Ovary (tissue), 9 donors: ENCODE data around the gene MOGAT3. TPM values are rescaled to one million over a fixed set of nuclear protein-coding genes. Genes with fewer than 3 reads are reported as not detected.

Experiments
- DNase-seq, 5 donors: peaks; one replicate each; pipeline ENCODE4 v3.0.0-alpha.2; 2019 to 2020
- H3K27ac ChIP-seq, 2 donors: fragments of 200-600 bp; one replicate each; pipeline versions ENCODE4 v1.5.1 to v1.8.0; 2019 to 2022
- H3K27me3 ChIP-seq: fragments of 200-600 bp; one replicate; pipeline ENCODE4 v1.8.0; 2022
- H3K36me3 ChIP-seq: fragments of 200-600 bp; sonication (generic); one replicate; pipeline ENCODE4 v1.5.1; 2019
- H3K4me1 ChIP-seq: one replicate; pipeline ENCODE4 v1.8.1; 2013; ENCODE audit warnings: mild to moderate bottlenecking, moderate library complexity; ENCODE audit not compliant: insufficient read depth
- H3K4me3 ChIP-seq: fragments of 200-600 bp; sonication (generic); one replicate; pipeline ENCODE4 v1.5.1; 2017
- H3K9me3 ChIP-seq, 2 donors: fragments of 200-600 bp in 1 of 2; sonication (generic) in 1 of 2; one replicate each; pipeline versions ENCODE4 v1.5.1 to v1.8.1; 2013 to 2019; ENCODE audit warnings: mild to moderate bottlenecking in 1 of 2, moderate library complexity in 1 of 2
- CTCF ChIP-seq, 3 donors: fragments of 450-650 bp in 2 of 3; fragments of 200-600 bp in 1 of 3; IDR thresholded peaks; one replicate each; pipeline versions ENCODE4 v1.5.1 to v1.8.0; 2016 to 2022; ENCODE audit warnings: antibody characterized with exemption in 3 of 3, mild to moderate bottlenecking in 1 of 3
- EP300 ChIP-seq: sonication (generic); formaldehyde crosslinking; IDR thresholded peaks from one replicate; pipeline ENCODE4 v1.6.1; 2017; ENCODE audit warnings: antibody characterized with exemption
- POLR2A ChIP-seq: fragments of 450-650 bp; IDR thresholded peaks from one replicate; pipeline ENCODE4 v1.6.1; 2017; ENCODE audit warnings: antibody characterized with exemption, mild to moderate bottlenecking, moderate library complexity
- WGBS, 3 donors: extraction: QIAGEN DNeasy Blood & Tissue Kit in 1 of 3; methylation state at CpG; one replicate each; pipeline versions ENCODE4 v1.1.5 to v1.1.7; 2013 to 2017; 5-methylcytosine and 5-hydroxymethylcytosine counted together
- intact Hi-C, 4 donors: fragments of 100-400 bp; cut with DNase I; formaldehyde crosslinking; loops; one replicate each; pipeline versions ENCODE4 v1.11.0 to v1.15.1; 2022 to 2023
- polyA plus RNA-seq, 2 donors: library from polyadenylated mRNA; stranded (reverse); fragments of 200-250 nt in 1 of 2; fragments of 350-450 nt in 1 of 2; fragmentation: Illumina TruSeq in 1 of 2; extraction: RNeasy Lipid Tissue Mini Kit (QIAGEN cat#74804) in 1 of 2; gene quantifications; one replicate each; pipeline ENCODE4 v1.2.3, GENCODE V29; 2013 to 2014
- total RNA-seq, 7 donors: library from RNA; depleted of rRNA in 2 of 7; stranded (reverse); fragments of >200 nt in 2 of 7; fragmentation: NEBNext Ultra II Directional in 3 of 7; extraction: Animal tissue kit (Norgen Biotek cat#: 25700) in 3 of 7; gene quantifications; one replicate each; pipeline versions ENCODE4 v1.1.0 to v1.2.4, GENCODE V29; 2016 to 2023
- donor health status: DM: no; HTN: no; CAD: no; lungs with moderate emphysema.
- donor health status: DM: no; HTN: no; CAD: no.
- donor health status: Bipolar disorder and iron deficiency.
- donor health status: DM: yes; HTN: yes; CAD: no.
- donor health status: DM: no; HTN: no; CAD: no.
- donor health status: DM: yes; HTN: yes; CAD: no.

The MOGAT3 gene
- total and polyA plus RNA-seq, 9 donors = 0.24 TPM; not detected in 8

GRCh38 chr7:101170617-101171441 is 30.0 kb downstream of the MOGAT3 start:
- Histone ChIP-seq H3K4me1 (peaks cover 7% of the 10 kb centered on the region), H3K4me3 (no peak overlapping the region), H3K9me3 (no peaks in the 10 kb centered on the region), H3K36me3 (no peaks in the 10 kb centered on the region), H3K27me3 (peaks cover 7% of the 10 kb centered on the region), H3K27ac (no peak overlapping the region)
- WGBS, 3 donors = 3 to 4% (median 4%) methylated on average over 17 of the region's 17 CpGs
- intact Hi-C loops = loop anchor here in 1 of 4 donors (10.0 kb wide), 1 partner anchor 114 kb away; no protein-coding TSS in a partner anchor
- DNase-seq = no peak
- no peak for TF ChIP-seq POLR2A
- no peak for TF ChIP-seq CTCF (IDR thresholded peaks at IDR 0.05)
- no peak for TF ChIP-seq EP300

GRCh38 chr7:101169838-101170551 is 30.8 kb downstream of the MOGAT3 start:
- H3K4me3 ChIP-seq = no peak overlapping the region
- no peak for TF ChIP-seq POLR2A
- peak; percentile 62 to 68 (median 66) for TF ChIP-seq CTCF (IDR thresholded peaks at IDR 0.05)
- no peak for TF ChIP-seq EP300
- intact Hi-C loops = loop anchor here in 3 of 4 donors (5.0 to 10.0 kb wide), 4 partner anchors 72 to 275 kb away; partner anchors contain the start of gene ACHE (in 1 of the 3)
- no peaks in the 10 kb centered on the region for H3K9me3 ChIP-seq
- peaks cover 7% of the 10 kb centered on the region for H3K27me3 ChIP-seq
- no peaks in the 10 kb centered on the region for H3K36me3 ChIP-seq
- H3K4me1 ChIP-seq = peaks cover 9% of the 10 kb centered on the region
- DNase-seq = peak; percentile 45 to 81 (median 71)
- no peak overlapping the region for H3K27ac ChIP-seq
- 0 to 1% (median 1%) methylated on average over 25 to 33 of the region's 33 CpGs for WGBS, 3 donors

- peaks cover 7% of the 10 kb centered on the region for H3K27me3 ChIP-seq
- TF ChIP-seq POLR2A (no peak), CTCF (IDR thresholded peaks at IDR 0.05) (no peak), EP300 (no peak)
- intact Hi-C loops = loop anchor here in 3 of 4 donors (5.0 to 10.0 kb wide), 3 partner anchors 73 to 274 kb away; partner anchors contain the start of gene ACHE (in 1 of the 3)
Observed at GRCh38 chr7:101169110-101169837, 31.6 kb downstream of the MOGAT3 start.

More at GRCh38 chr7:101169110-101169837, 31.6 kb downstream of the MOGAT3 start:
- WGBS, 3 donors = 1 to 2% (median 1%) methylated on average over 18 of the region's 18 CpGs
- no peaks in the 10 kb centered on the region for H3K36me3 ChIP-seq
- H3K9me3 ChIP-seq = no peaks in the 10 kb centered on the region
- H3K27ac ChIP-seq = no peak overlapping the region
- H3K4me3 ChIP-seq = no peak overlapping the region
- no peak for DNase-seq
- peaks cover 12% of the 10 kb centered on the region for H3K4me1 ChIP-seq
